GM12891 (cell line): ENCODE results near the gene VPS26B.

Source experiments
- PAX5 ChIP-seq: IDR thresholded peaks from 2 replicates; pipeline ENCODE4 v1.6.1; 2011; ENCODE audit warnings: low read length, moderate library complexity, mild to moderate bottlenecking; ENCODE audit not compliant: insufficient read depth, severe bottlenecking
- POLR2A ChIP-seq: IDR thresholded peaks from 2 replicates; pipeline ENCODE4 v1.6.1; 2011; ENCODE audit warnings: low read depth, low read length, control low read depth
- POLR2AphosphoS5 ChIP-seq: IDR thresholded peaks from 2 replicates; pipeline ENCODE4 v1.6.1; 2011; ENCODE audit warnings: low read depth, low read length, control low read depth
- POU2F2 ChIP-seq: IDR thresholded peaks from 2 replicates; pipeline ENCODE4 v1.6.1; 2011; ENCODE audit warnings: low read depth, mild to moderate bottlenecking, control low read depth, low read length, moderate library complexity
- SPI1 ChIP-seq: IDR thresholded peaks from 2 replicates; pipeline ENCODE4 v1.6.1; 2011; ENCODE audit warnings: low read depth, low read length, control low read depth
- TAF1 ChIP-seq: IDR thresholded peaks from 2 replicates; pipeline ENCODE4 v1.6.1; 2011; ENCODE audit warnings: low read depth, low read length, control low read depth

DNA sequence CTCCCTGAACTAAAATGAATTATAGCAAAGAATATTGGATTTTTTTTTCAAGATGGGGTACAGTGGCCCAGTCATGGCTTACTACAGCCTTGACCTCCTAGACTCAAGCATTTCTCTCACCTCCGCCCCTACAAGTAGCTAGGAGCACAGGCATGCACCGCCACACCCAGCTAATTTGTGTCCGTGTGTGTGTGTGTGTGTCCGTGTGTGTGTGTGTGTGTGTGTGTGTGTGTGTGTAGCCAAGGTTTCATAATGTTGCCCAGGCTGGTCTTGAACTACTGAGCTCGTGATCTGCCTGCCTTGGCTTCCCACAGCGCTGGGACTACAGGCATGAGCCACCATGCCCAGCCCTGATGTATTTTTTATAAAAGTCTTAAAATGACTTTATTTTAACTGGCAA, 16.1 kb downstream of the VPS26B start:
- no peak for TF ChIP-seq TAF1
- no peak for TF ChIP-seq POLR2A
- TF ChIP-seq POLR2AphosphoS5, result no peak
- TF ChIP-seq SPI1, result no peak
- no peak for TF ChIP-seq PAX5
- TF ChIP-seq POU2F2, result no peak
